ENCODE results near the gene RAI1.
A peak's percentile ranks its signal among the peaks of the same experiment; 100 is the strongest.

RAI1 gene

DNA sequence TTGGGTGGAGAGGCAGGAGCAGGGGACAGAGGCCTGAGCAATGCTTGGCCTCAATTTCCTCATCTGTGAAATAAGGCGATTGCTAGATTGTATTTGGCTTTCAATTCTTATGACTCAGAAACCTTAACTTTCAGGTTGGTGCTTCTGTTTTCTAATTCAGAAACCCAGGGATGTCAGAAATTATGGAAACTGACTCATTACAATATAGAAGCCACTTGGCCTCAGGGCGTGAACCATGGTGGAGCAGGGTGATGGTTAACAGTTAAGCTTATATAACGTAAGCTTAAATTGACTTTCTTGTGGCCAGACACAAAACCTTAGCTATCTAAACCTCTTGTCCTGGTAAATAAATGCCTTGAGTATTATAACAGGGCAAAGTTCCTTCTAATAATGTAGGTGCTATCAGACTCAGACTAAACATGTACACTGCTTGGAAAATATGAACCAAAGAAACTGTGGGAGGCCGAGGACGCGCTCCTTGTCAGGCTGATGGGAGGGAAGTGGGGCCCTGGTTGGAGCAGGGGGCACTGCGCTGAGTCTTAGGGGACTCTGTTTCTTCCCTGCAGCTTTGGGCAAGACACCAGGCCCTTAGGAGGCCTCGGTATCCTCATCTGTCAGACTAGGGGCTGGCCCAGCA is 172.7 kb downstream of the RAI1 start:
- no peak for DNase-seq

DNA sequence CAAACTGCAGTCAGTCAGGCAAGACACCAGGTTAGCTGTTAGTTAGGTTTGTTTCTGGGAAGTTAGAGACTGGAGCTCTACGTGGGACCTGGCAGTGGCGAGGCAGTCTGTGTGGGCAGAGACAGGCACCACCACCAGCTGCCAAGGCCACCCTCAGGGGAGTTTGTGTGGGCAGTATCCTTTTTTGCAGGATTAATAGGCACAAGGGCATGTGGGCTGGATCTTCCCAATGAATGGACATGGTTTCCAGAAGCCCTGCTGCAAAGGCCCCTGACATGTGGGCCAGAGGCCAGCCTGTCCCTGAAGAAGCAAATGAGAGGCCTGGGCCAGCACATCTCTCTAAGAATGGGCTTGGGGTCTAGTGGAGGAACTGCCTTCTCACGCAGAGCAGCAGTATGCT is 174.7 kb downstream of the RAI1 start:
- peak in 16 of 51 donors; percentile 24 to 64 (median 43) for DNase-seq

DNA sequence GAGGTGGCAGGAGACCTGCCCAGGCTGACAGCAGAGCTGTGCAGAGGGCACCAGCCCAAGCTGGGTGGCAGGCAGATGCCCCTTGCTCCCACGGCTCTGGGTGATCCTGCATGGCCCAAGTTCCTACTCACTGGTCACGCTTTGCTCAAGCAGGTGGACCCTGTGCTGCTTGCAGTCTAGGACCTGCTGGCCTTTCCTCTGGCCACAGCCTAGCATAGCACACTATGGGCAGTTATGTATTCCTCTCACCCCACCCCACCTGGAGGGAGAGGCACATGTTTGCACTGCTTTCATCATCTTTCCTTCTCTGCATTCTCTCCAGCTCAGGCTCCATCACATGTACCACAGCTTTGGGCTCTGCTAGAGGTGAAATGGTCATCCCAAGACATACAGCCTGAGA is 175.1 kb downstream of the RAI1 start:
- no peak for DNase-seq

DNA sequence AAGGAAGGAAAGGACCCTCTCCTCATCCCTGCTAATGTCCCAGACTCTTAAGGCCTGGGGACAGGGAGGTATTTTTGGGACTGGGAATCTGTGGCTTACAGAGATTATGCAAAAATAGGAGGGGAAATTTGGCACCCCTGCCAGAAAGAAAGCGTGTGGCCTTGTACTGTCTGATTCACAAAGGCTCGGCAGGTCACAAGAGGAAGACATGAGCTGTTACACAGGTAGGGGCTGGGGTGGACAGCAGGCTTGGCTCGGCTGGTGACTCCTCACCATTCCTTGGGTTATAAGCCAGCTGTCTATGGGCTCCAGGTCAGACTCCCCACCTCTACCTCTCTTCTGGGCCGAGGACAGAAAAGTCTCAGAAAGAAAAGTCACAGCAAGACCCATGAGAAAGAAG is 176.2 kb downstream of the RAI1 start:
- no peak for DNase-seq

DNA sequence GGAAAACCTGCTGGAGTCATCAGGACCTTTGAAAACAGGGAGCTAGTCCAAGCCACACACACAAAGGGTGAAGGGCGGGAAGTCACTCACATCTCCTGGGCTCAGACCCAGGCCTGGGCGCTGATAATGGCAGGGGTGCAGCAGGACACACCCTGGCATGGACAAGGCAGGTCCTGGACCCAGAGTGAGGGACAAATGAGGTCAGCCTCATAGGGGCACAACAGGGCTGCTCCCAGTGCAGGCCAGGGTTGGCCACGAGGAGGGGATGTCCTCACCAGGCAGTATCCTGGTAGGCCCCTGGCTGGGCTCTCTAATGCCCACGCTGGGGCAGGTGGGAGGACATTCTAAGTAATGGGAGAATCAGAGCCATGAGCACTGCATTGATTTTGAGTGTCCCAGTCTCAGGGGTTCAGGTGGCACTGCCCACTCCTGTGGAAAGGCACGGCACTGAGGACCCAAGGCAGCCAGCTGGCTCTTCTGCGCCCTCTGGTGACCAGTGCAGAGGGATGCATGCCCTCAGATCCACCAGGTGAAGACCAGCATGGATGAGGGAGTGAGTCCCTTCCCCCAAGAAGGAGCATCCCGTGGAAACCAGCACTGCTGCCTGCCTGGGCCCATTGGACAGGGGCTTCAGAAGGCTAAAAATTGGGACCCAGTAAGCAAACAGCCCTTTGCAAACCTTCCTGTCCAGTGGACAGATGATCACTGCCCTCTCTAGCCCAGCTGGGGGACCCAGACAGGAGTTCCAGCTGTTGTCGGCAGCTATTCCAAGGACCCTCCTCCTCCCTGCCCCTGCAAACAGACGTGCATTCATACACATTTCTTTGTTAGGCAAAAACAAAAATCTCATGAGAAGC is 178.9 kb downstream of the RAI1 start:
- peak in 39 of 51 donors; percentile 23 to 83 (median 57) for DNase-seq

DNA sequence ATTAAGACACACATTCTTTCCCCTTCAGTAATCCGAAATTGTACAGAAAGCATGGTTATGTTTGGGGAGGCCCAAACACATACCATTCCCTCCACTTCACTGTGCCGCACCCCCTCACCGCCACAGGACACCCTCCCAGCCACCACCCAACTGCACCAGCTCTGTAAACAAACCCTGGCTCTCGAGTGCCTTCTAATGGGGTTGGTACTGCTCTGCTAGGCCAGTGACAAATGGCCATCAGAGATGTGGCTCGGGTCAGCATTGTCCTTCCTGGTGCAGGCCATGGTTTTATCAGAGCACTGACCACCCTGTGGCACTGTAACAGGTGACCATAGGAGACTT is 179.5 kb downstream of the RAI1 start:
- DNase-seq, result no peak
